HL-60/S4 treated with phorbol 12-myristate 13-acetate at 8.2 ng/mL for 4 days and 3 days (cell line): ENCODE data around the gene SPAG16.
"Not testable (repeated sequence)": the region's sequence is repeated elsewhere in the genome, so short reads cannot be mapped to it uniquely, and the experiment has no call there.

Experiments
- in situ Hi-C: fragments of 300-500 bp; cut with MboI; formaldehyde crosslinking; loops from 2 replicates; pipeline ENCODE4 v1.15.0; 2022; ENCODE audit warnings: low sequenced_read_pairs

SPAG16 gene

DNA sequence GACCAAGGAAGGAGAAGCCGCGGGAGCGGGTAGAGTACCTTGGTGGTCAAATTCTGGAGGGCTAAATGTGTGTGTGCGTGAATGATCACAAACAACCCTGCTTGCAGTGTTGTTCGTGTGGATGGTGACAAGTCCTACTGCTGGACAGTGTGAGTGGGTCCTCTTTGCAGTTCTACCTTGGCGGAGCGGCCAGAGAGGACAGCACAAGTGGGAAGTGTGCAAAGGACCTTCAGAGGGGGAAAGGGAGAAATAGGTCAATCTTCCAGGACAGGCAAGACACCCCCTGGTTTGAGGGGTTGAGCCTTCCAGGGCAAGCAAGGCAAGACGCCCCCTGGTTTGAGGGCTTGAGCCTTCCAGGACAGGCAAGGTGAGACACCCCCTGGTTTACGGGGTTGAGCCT lies 122.8 kb downstream of the SPAG16 start:
- in situ Hi-C loops, result not testable (repeated sequence)

DNA sequence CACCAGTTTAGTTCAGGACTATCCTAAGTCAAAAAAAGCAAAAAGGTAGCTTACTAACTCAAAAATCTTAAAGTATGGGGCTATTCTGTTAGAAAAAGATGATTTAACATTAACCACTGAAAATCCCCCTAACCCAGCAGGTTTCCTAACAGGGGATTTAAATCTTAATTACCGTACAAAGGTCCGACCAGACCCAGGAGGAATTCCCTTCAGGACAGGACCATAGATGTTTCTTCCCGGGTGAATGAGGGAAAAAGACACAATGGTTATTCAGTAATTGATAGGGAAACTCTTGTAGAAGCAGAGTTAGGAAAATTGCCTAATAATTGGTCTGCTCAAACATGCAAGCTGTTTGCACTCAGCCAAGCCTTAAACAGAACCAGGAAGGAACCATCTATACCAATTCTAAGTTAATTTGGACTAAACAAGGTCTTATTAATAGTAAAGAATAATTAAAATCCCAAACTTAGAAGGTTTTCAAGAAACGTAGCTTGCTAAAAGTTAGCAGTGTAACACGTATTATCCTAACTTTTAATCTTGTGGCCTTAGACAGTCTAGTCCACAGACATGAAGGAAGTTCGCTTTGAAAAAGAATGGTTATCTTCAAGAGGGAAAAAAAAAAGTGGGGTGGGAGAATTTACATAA lies 124.3 kb downstream of the SPAG16 start:
- in situ Hi-C loops, result not testable (repeated sequence)

DNA sequence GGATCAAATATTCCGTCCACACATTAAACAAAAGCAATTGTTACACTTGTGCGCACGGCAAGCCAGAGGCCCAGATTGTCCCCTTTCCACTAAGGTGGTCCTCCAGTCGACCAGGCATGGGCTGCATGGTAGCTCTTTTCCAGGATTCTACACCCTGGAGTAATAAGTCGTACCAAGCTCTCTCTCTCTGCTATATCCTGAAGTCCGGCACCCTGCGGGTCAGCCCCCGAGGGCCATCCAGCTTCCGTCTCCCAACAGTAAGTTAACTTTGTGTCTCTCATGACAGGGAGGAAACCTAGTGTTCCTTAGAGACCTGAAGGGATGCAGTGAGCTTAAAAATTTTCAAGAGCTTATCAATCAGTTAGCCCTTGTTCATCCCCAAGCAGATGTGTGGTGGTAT lies 126.4 kb downstream of the SPAG16 start:
- in situ Hi-C loops, result not testable (repeated sequence)

GRCh38 chr2:213411582-213412289 lies 127.5 kb downstream of the SPAG16 start:
- in situ Hi-C loops, result no loop called here

DNA sequence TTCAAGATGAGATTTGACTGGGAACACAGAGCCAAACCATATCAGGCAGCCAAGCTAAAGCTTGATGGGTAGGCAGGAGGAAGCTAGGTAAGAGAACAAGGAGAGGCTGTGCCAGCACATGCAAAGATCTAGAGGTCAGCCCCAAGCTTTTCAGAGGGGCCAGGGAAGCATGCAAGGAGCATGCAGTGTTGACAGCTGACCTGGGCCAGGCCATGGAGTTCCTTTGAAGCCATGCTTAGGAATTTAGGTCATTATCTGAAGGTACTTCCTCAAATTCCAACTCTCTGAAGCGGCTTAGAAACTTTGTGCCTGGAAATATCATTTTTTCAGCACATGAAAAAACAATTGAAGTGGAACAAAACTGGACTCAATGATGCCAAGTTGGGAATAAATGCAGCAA lies 130.8 kb downstream of the SPAG16 start:
- in situ Hi-C loops, result no loop called here

- in situ Hi-C loops, result no loop called here
Measured at GRCh38 chr2:213416832-213417231, 132.6 kb downstream of the SPAG16 start.

DNA sequence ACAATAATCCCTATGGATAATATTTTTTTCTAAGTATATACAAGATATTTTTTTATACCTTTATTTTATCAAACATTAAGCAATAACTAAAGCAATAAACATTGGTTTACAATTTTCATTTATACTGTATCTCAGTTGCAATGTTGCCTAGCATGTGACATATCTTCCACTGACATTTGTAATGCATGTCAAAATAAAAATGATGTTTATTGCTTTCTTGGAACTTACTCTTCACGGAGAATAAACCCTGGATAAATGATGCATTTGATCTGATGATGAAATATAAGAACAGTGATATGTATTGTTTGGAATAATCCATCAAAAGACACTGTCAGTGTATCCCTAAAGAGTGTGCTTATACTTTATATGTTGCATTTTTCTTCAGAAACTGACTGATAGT lies 135.7 kb downstream of the SPAG16 start:
- in situ Hi-C loops, result no loop called here

DNA sequence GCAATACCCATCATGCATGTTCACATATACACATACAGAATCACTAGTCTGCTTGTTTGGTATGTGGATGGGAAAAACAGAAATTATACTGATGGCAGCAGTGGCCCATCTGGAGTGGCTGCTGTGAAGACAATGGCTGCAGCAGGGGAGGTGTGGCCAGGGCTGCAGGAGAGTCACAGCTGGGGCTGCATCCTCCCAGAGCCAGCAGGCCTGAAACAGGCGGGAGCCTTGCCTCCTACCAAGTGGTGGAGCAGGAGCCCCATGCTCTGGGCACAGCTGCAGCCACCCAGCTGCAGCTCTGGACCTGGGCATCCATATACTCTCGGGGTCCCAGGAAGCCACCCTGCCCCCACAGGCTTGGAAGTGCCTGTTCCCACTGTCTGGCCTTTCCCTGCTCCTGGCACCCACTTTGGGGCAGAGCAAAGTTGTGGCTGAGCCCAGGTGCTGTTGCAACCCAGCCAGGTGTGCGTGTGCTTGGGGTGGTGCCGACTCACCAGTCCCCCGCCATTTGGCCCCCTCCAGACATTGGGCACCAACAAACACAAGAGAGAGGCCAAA lies 136.6 kb downstream of the SPAG16 start:
- in situ Hi-C loops, result no loop called here

- in situ Hi-C loops, result no loop called here
Measured at GRCh38 chr2:213422211-213422610, 137.9 kb downstream of the SPAG16 start.

GRCh38 chr2:213425618-213426017 lies 141.4 kb downstream of the SPAG16 start:
- in situ Hi-C loops, result no loop called here

GRCh38 chr2:213429516-213429915 lies 145.3 kb downstream of the SPAG16 start:
- in situ Hi-C loops, result no loop called here

- in situ Hi-C loops, result no loop called here
Measured at GRCh38 chr2:213443921-213444320, 159.7 kb downstream of the SPAG16 start.

DNA sequence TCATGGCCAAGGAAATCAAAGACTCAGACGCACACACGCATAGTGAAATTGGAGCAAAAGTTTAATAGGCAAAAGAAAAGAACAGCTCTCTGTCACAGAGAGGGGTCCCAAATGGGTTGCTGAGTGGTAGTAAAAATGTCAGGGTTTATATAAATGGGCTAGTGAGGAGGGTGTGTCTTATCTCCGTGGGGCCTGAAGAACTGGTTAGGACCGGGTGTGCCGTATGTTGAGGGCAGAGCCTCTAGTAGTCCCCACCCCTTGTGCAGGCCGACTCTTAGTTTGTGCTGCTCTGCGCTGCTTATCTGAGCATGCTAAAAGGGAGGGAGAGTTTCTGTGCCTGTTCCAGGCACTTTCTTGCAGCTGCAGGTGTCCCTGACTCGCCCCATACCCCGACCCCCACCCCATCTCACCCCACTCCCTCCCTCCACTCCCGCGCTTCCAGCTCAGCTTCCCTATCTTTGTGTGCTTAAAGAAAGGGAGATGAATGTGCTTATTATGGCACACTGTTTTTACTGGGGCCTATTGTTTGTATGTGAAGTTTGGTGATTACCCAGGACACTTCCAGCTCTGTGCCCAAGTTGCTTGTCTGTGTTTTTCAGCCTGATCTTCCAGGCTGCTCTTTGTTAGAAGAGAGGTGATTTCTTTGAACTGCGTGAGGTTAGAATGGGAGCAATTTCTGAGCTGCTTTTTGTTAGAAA lies 167.4 kb downstream of the SPAG16 start:
- in situ Hi-C loops, result no loop called here

DNA sequence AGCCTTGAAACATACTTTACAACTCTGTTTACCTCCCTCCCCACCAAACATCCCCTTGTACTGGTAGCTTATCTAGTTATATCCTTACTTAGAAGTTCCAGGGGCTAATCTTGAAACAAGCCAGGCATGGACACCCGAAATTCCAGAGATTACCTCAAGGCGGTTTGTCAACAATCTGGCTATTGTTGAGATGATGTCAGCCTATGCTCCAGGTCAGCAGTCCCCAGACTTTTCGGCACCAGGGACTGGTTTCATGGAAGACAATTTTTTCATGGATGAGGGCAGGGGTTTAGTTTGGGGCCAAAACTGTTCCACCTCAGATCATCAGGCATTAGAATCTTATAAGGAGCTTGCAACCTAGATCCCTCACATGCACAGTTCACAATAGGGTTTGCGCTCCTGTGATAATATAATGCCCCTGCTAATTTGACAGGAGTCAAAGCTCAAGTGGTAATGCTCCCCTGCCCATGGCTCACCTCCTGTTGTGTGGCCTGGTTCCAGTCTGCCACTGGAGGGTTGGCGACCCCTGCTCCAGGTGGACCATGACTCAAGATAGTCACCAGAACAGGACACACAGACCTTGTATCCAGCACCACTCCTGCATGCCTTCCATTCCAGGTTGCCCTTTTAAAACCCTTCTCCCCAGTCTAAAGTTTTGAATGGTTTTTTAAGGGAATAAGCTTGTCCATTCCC lies 171.2 kb downstream of the SPAG16 start:
- in situ Hi-C loops, result no loop called here

GRCh38 chr2:213475433-213475832 lies 191.2 kb downstream of the SPAG16 start:
- in situ Hi-C loops, result no loop called here

DNA sequence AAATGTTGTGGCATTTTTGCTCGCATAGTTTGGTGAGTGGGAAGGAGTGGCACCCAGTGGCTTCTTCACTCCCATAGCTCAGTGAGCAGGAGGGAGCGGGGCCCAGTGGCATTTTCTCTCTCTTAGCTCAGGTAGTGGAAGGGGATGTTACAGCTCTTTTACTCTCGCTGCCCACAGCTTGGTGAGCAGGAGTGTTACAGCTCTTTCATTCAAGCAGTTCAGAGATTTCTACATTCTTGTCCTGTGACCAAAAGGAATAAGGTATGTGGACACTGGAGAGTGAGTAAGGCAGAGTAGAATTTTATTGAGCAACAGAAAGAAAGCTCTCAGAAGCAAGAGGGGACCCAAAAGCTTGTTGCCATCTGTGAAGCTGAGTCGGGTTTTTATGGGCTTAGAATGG lies 192.4 kb downstream of the SPAG16 start:
- in situ Hi-C loops, result no loop called here

DNA sequence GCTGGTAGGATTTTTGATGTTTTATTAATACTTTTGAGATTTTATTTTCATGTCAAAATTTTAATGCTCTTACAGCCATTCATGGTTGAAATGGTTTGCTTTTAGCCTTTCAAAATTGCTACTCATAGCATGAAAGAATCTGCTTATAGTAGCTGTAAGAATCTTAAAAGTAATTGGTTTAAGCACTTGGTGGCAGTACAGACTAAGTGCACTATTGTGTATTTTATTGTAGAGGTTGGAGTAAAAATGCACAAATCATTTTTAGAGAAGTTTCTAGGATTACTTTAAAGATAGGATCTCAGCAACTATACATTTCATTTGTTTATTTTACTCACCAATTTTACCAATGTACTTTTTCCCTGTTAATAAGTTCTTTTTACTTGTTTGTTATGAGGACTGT lies 205.8 kb downstream of the SPAG16 start:
- in situ Hi-C loops, result no loop called here

- in situ Hi-C loops, result no loop called here
Measured at GRCh38 chr2:213491376-213491775, 207.1 kb downstream of the SPAG16 start.

DNA sequence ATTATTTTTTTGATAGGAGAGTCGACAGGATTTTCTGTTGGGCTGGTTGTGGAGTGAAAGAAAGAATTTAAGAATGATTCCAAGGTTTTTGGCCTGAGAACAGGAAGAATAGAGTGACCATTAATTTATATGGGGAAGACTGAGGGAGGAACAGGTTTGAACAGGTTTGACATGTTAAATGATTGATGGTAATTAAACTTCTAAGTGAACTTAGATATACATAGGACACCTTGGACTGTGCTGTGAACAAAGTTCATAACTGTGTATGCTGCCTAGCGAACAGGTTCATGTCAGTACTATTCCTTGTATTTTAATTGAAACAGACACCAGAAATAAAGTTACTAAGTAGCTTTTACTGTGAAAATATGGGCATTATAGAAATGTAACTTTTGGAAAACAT lies 212.0 kb downstream of the SPAG16 start:
- in situ Hi-C loops, result no loop called here

GRCh38 chr2:213500881-213501280 lies 216.6 kb downstream of the SPAG16 start:
- in situ Hi-C loops, result no loop called here

GRCh38 chr2:213524164-213524563 lies 239.9 kb downstream of the SPAG16 start:
- in situ Hi-C loops, result no loop called here
